ENCODE data around the gene FBRSL1. TPM values are rescaled to one million over a fixed set of nuclear protein-coding genes. Genes with fewer than 3 reads are reported as not detected.

The FBRSL1 gene
- total and polyA plus RNA-seq, 2 of the 8 experiments (the other 6 are each of a cell fraction or from before 2014, with no cell fraction given), result 18.4 to 109 TPM

- Histone ChIP-seq H3K4me3 (ENCODE audit: extremely low read depth in 1 of 4, insufficient read depth in 2 of 4, low read depth in 3 of 4, low read length in 4 of 4) (peak overlapping the region; percentile 40 to 80 (median 44); a peak in 6 of 8 replicates), H2AK5ac (ENCODE audit: low read depth, low read length) (no peak overlapping the region), H3K18ac (ENCODE audit: extremely low read depth, low read length) (no peak overlapping the region), H3K9me3 (ENCODE audit: insufficient read depth in 2 of 2, low read depth in 1 of 2, low read length in 1 of 2) (no peaks in the 10 kb centered on the region), H4K5ac (ENCODE audit: insufficient read length, low read depth, low read length) (no peak overlapping the region), H4K8ac (ENCODE audit: extremely low read depth, insufficient read depth, low read length) (no peak overlapping the region; the same call in 1 of the 2 replicates), H2BK120ac (replicated peaks; ENCODE audit: low read depth, low read length) (no peak overlapping the region), H3K36me3 (ENCODE audit: control insufficient read depth in 2 of 4, insufficient read depth in 4 of 4, low read length in 3 of 4) (no peaks in the 10 kb centered on the region), H2BK5ac (ENCODE audit: low read depth, low read length) (no peak overlapping the region), H2AFZ (ENCODE audit: low read length) (no peak overlapping the region), H3K56ac (replicated peaks; ENCODE audit: insufficient read length, low read depth, low read length) (no peak overlapping the region), H2BK12ac (ENCODE audit: low read depth, low read length) (no peak overlapping the region), H3K4me1 (replicated peaks in 1 of 4; ENCODE audit: control insufficient read depth in 3 of 4, insufficient read depth in 4 of 4, low read length in 3 of 4) (peaks cover 0 to 14% (median 1%) of the 10 kb centered on the region in 4 experiments; a peak in 3 of 7 replicates), H2BK15ac (ENCODE audit: low read length) (no peak overlapping the region), H4K20me1 (replicated peaks in 1 of 2; ENCODE audit: control insufficient read depth in 1 of 2, insufficient read depth in 2 of 2, low read length in 2 of 2) (peaks cover 30 to 31% of the 10 kb centered on the region in 2 experiments), H3K23me2 (ENCODE audit: low read depth, low read length) (peaks cover 10% of the 10 kb centered on the region; the same call in 1 of the 2 replicates), H3K79me1 (ENCODE audit: low read depth, low read length) (peaks cover 12% of the 10 kb centered on the region; the same call in 1 of the 2 replicates), H3K27ac (ENCODE audit: low read depth, low read length) (no peak overlapping the region), H3K79me2 (ENCODE audit: control insufficient read depth in 1 of 2, insufficient read depth in 2 of 2, low read length in 2 of 2) (peaks cover 0 to 31% of the 10 kb centered on the region in 2 experiments; a peak in 3 of 4 replicates), H3K4ac (replicated peaks; ENCODE audit: insufficient read length, low read depth, low read length) (no peak overlapping the region), H2BK20ac (ENCODE audit: low read length) (no peak overlapping the region), H3K14ac (ENCODE audit: insufficient read length) (no peak overlapping the region), H4K91ac (replicated peaks; ENCODE audit: insufficient read length, low read length) (no peak overlapping the region), H3K9ac (replicated peaks in 1 of 4; ENCODE audit: extremely low read depth in 1 of 4, low read depth in 3 of 4, low read length in 3 of 4) (no peak overlapping the region), H3K27me3 (replicated peaks in 1 of 4; ENCODE audit: control insufficient read depth in 3 of 4, extremely low read depth in 1 of 4, insufficient read depth in 3 of 4, low read length in 3 of 4) (peaks cover 21 to 66% (median 51%) of the 10 kb centered on the region in 4 experiments), H3K23ac (ENCODE audit: insufficient read length) (no peak overlapping the region), H3K4me2 (ENCODE audit: insufficient read depth in 1 of 2, low read depth in 2 of 2, low read length in 2 of 2) (peak overlapping the region; percentile 50 to 69)
- FAIRE-seq, result no peak
- WGBS, 2 experiments (ENCODE audit: extremely low coverage in 1 of 2, insufficient coverage in 1 of 2, insufficient read length in 1 of 2, insufficient replicate concordance in 2 of 2, low coverage in 1 of 2, low lambda C conversion rate in 2 of 2, missing lambda C conversion rate in 1 of 2), result 10% methylated on average over 18 of the region's 46 CpGs; no CpG with 5 or more reads in 1 of the 2 experiments
- no peak for DNase-seq (ENCODE audit: low read depth in 1 of 2, low spot score in 2 of 2)
- CTCF ChIA-PET (ENCODE audit: partially characterized antibody), result interaction anchor here (0.8 kb wide), 1 partner anchor 11 kb away, joined by 3 read pairs; no protein-coding TSS in a partner anchor
- POLR2A ChIA-PET (ENCODE audit: partially characterized antibody), result no interaction called here
- no peak for TF ChIP-seq ZNF274 (IDR thresholded peaks at IDR 0.05; ENCODE audit: borderline replicate concordance, extremely low read depth, low read length)
- no peak for TF ChIP-seq SIN3A (conservative IDR thresholded peaks at IDR 0.05 in 1 of 2, IDR thresholded peaks at IDR 0.05 in 1 of 2; ENCODE audit: low read depth in 1 of 2, low read length in 2 of 2)
- TF ChIP-seq SRF (IDR thresholded peaks at IDR 0.05; ENCODE audit: low read depth, low read length), result no peak
- TF ChIP-seq NRF1 (IDR thresholded peaks at IDR 0.05; ENCODE audit: low read depth, low read length), result no peak
- no peak for TF ChIP-seq HDAC6 (IDR thresholded peaks at IDR 0.05; ENCODE audit: low read depth, low read length)
- peak; percentile 45 for TF ChIP-seq KDM4A (IDR thresholded peaks at IDR 0.05; ENCODE audit: low read depth, low read length, severe bottlenecking)
- TF ChIP-seq CBX8 (IDR thresholded peaks at IDR 0.05; ENCODE audit: borderline replicate concordance, low read depth, low read length), result no peak
- no peak for TF ChIP-seq BRCA1 (IDR thresholded peaks at IDR 0.05; ENCODE audit: low read depth, low read length)
- TF ChIP-seq TCF12 (IDR thresholded peaks at IDR 0.05; ENCODE audit: low read depth, low read length), result no peak
- TF ChIP-seq SP1 (IDR thresholded peaks at IDR 0.05; ENCODE audit: low read depth, low read length), result no peak
- TF ChIP-seq E2F6 (IDR thresholded peaks at IDR 0.05), result peak; percentile 48; the same call in 1 of the 2 replicates
- 0 out of 2 replicates have a peak, but pooled peaks have one; percentile 32 for TF ChIP-seq SUZ12 (IDR thresholded peaks at IDR 0.05; ENCODE audit: low read length)
These were observed 811 bp upstream of the FBRSL1 start for GRCh38 chr12:132489078-132489601.
